K562 (cell line): Measurements from ENCODE around the gene SELENOF. TPM values are rescaled to one million over a fixed set of nuclear protein-coding genes. Genes with fewer than 3 reads are reported as not detected.

Experiments
- ATAC-seq: fragments of 200-7000 bp; cut with Tn5 transposase; 3 replicates; pipeline ENCODE4 v1.9.1; 2020; ENCODE audit warnings: moderate library complexity
- BruUV-seq: library from RNA; stranded (reverse); fragments of 400-500 nt; replicated peaks from 2 replicates; lab custom pipeline; 2021; lab: Mats Ljungman, UMichigan
- CTCF ChIA-PET: fragments of 300-600 bp; formaldehyde crosslinking; extraction: SDS; loops from one replicate; lab custom pipeline; 2021; ENCODE audit warnings: low intra/inter-chr PET ratio; lab: Yijun Ruan, JAX
- POLR2A ChIA-PET: fragments of 300-600, 350-650 bp; sonication (Branson Sonifier 250); formaldehyde crosslinking; extraction: SDS; loops from one replicate; lab custom pipeline; 2021; ENCODE audit warnings: antibody characterized with exemption, inconsistent platforms; lab: Yijun Ruan, JAX
- DNase-seq, 4 experiments: peaks; one replicate each; pipeline versions ENCODE4 v3.0.0 to v3.0.0-alpha.2; 2011 to 2018; ENCODE audit warnings: low spot score in 3 of 4, mixed read lengths in 3 of 4; ENCODE audit errors: extremely low read depth in 1 of 4
- FAIRE-seq: peaks from 2 replicates; lab custom pipeline; 2011; peaks lifted over from hg19 to GRCh38; lab: Jason Lieb, UNC
- H2AFZ ChIP-seq: 2 replicates; pipeline ENCODE4 v1.6.0; 2011; ENCODE audit warnings: low read depth, low read length, control low read depth, inconsistent platforms
- H3K27ac ChIP-seq: fragments of 200-600 bp; 3 replicates; pipeline ENCODE4 v1.8.0; 2011; ENCODE audit warnings: low read depth, mild to moderate bottlenecking, control low read depth, inconsistent platforms, low read length, moderate library complexity, mixed read lengths; ENCODE audit errors: extremely low read depth
- H3K27me3 ChIP-seq, 2 experiments: fragments of 300-600 bp in 1 of 2; 2 replicates in 1 of 2; 3 replicates in 1 of 2; pipeline versions ENCODE4 v1.6.0 to v1.8.0; 2011; ENCODE audit warnings: inconsistent platforms in 2 of 2, low read length in 2 of 2, mild to moderate bottlenecking in 1 of 2, mixed read lengths in 1 of 2, moderate library complexity in 1 of 2; ENCODE audit not compliant: control insufficient read depth in 2 of 2, insufficient read depth in 2 of 2
- H3K36me3 ChIP-seq: fragments of 300-600 bp; 3 replicates; pipeline ENCODE4 v1.8.0; 2011; ENCODE audit warnings: mild to moderate bottlenecking, low read length, inconsistent platforms; ENCODE audit not compliant: control insufficient read depth, insufficient read depth
- H3K4me1 ChIP-seq, 2 experiments: fragments of 200-600 bp in 1 of 2; replicated peaks in 1 of 2; 2 replicates in 1 of 2; 3 replicates in 1 of 2; pipeline versions ENCODE4 v1.5.1 to v1.8.0; 2011; ENCODE audit warnings: inconsistent platforms in 2 of 2, low read length in 2 of 2, mild to moderate bottlenecking in 1 of 2, mixed read lengths in 1 of 2, moderate library complexity in 1 of 2; ENCODE audit not compliant: control insufficient read depth in 2 of 2, insufficient read depth in 2 of 2
- H3K4me2 ChIP-seq: 2 replicates; pipeline ENCODE4 v1.6.1; 2011; ENCODE audit warnings: low read length, control low read depth, inconsistent platforms, mixed read lengths; ENCODE audit not compliant: insufficient read depth
- H3K4me3 ChIP-seq: fragments of 200-600 bp; sonication (generic), shearing (Covaris generic); 2 replicates; pipeline ENCODE4 v1.5.1; 2016; ENCODE audit warnings: control low read depth, inconsistent platforms
- H3K79me2 ChIP-seq: fragments of 200-600 bp; 3 replicates; pipeline ENCODE4 v1.8.0; 2011; ENCODE audit warnings: low read length, inconsistent platforms; ENCODE audit not compliant: control insufficient read depth, insufficient read depth
- H3K9ac ChIP-seq, 2 experiments: 2 replicates each; pipeline versions ENCODE4 v1.6.0 to v1.6.1; 2011; ENCODE audit warnings: low read depth in 2 of 2, low read length in 2 of 2, control low read depth in 1 of 2, inconsistent platforms in 1 of 2, mild to moderate bottlenecking in 1 of 2, mixed read lengths in 1 of 2; ENCODE audit not compliant: insufficient read depth in 1 of 2
- H3K9me1 ChIP-seq: one replicate; pipeline ENCODE4 v1.6.0; 2011; ENCODE audit warnings: inconsistent platforms, mild to moderate bottlenecking, low read length, moderate library complexity; ENCODE audit not compliant: control insufficient read depth, insufficient read depth
- H3K9me3 ChIP-seq: replicated peaks from 2 replicates; pipeline ENCODE4 v1.5.1; 2011; ENCODE audit warnings: low read depth, low read length, inconsistent platforms; ENCODE audit not compliant: control insufficient read depth, insufficient read depth
- H4K20me1 ChIP-seq: replicated peaks from 2 replicates; pipeline ENCODE4 v1.6.1; 2011; ENCODE audit warnings: low read length, inconsistent platforms, mixed read lengths; ENCODE audit not compliant: control insufficient read depth, insufficient read depth
- CEBPB ChIP-seq: fragments of 450-650 bp; IDR thresholded peaks from 2 replicates; pipeline ENCODE4 v1.6.1; 2016; ENCODE audit warnings: missing genetic modification characterization, missing compliant biosample characterization
- CEBPG ChIP-seq, 3 experiments: fragments of 200-800 bp in 1 of 3; sonication (Bioruptor generic) in 1 of 3; sonication (generic) in 1 of 3; formaldehyde crosslinking in 1 of 3; IDR thresholded peaks in 2 of 3; conservative IDR thresholded peaks in 1 of 3; 2 replicates each; pipeline versions ENCODE4 v1.6.1 to v1.8.0; 2016 to 2022; ENCODE audit warnings: missing compliant biosample characterization in 2 of 3, missing genetic modification characterization in 2 of 3, mild to moderate bottlenecking in 1 of 3, missing genetic modification reagents in 1 of 3
- FOSL1 ChIP-seq: fragments of 200-800 bp; sonication (Bioruptor generic); conservative IDR thresholded peaks from 2 replicates; pipeline ENCODE4 v1.6.1; 2016; ENCODE audit warnings: missing genetic modification characterization, missing compliant biosample characterization
- RNF219 ChIP-seq: fragments of 250-450 bp; sonication (Bioruptor Pico); IDR thresholded peaks from 2 replicates; pipeline ENCODE4 v1.5.0; 2022; ENCODE audit warnings: mild to moderate bottlenecking
- U2AF2 ChIP-seq: fragments of 200-400 bp; formaldehyde crosslinking; optimal IDR thresholded peaks from 2 replicates; pipeline ENCODE3; 2017; ENCODE audit warnings: low read depth, mild to moderate bottlenecking, low read length
- WGBS: fragments of 100-300 bp; shearing (Covaris generic); methylation state at CpG from one replicate; pipeline ENCODE4 v1.1.6; 2016; ENCODE audit warnings: low coverage, mixed read lengths; ENCODE audit not compliant: insufficient coverage; ENCODE audit errors: missing lambda C conversion rate; 5-methylcytosine and 5-hydroxymethylcytosine counted together
- in situ Hi-C: fragments of 300-500 bp; cut with MboI; formaldehyde crosslinking; loops from 4 replicates; pipeline ENCODE4 v1.15.0; 2018; ENCODE audit warnings: inconsistent platforms, mixed read lengths
- intact Hi-C: fragments of 100-400 bp; cut with micrococcal nuclease; formaldehyde crosslinking; loops from 2 replicates; pipeline ENCODE4 v1.14.2; 2022
- polyA plus RNA-seq, 8 experiments: library from polyadenylated mRNA; depleted of rRNA in 4 of 8; stranded (reverse) in 5 of 8; unstranded in 3 of 8; fragments of >200 nt; fragmentation: Nextera tagmentation in 2 of 8; fragmentation: Illumina TruSeq in 1 of 8; extraction: Ambion mirVana in 2 of 8; extraction: Trizol in 1 of 8; gene quantifications; 2 replicates each; pipeline versions ENCODE4 v1.2.1 to v1.2.3, GENCODE V29; 2011 to 2014; ENCODE audit warnings: inconsistent platforms in 1 of 8, missing spikeins in 1 of 8
- total RNA-seq, 7 experiments: library from RNA; depleted of rRNA in 6 of 7; stranded (reverse); fragments of >200 nt in 6 of 7; fragmentation: Illumina TruSeq in 2 of 7; extraction: Trizol in 2 of 7; gene quantifications; 2 replicates each; pipeline versions ENCODE4 v1.2.1 to v1.2.3, GENCODE V29; 2011 to 2021; ENCODE audit warnings: low replicate concordance in 1 of 7

The SELENOF gene
- total and polyA plus RNA-seq, 9 of the 15 experiments (the other 6 are each of a cell fraction or from before 2014, with no cell fraction given) = 115 to 394 (median 215) TPM

GRCh38 chr1:86848654-86849053 is 65.3 kb downstream of the SELENOF start (continued):
- no peak for TF ChIP-seq RNF219 (CRISPR knock-in tag)

- H3K9me1 ChIP-seq = no peaks in the 10 kb centered on the region
- no peaks in the 10 kb centered on the region for H3K27me3 ChIP-seq
- H3K4me2 ChIP-seq = no peak overlapping the region
- no TSS peak for BruUV-seq
- H4K20me1 ChIP-seq = no peaks in the 10 kb centered on the region
- no peak overlapping the region for H2AFZ ChIP-seq
- no peak overlapping the region for H3K4me3 ChIP-seq
- H3K79me2 ChIP-seq = no peaks in the 10 kb centered on the region
- in situ Hi-C loops = no loop called here
- ATAC-seq = no peak
- POLR2A ChIA-PET = no interaction called here
- H3K9me3 ChIP-seq = no peaks in the 10 kb centered on the region
- no peak for DNase-seq
- no peaks in the 10 kb centered on the region for H3K4me1 ChIP-seq
- H3K36me3 ChIP-seq = no peaks in the 10 kb centered on the region
- intact Hi-C loops = no loop called here
- CTCF ChIA-PET = no interaction called here
- no peak overlapping the region for H3K27ac ChIP-seq
- no peak for FAIRE-seq
- 8% methylated on average over 2 of the region's 2 CpGs for WGBS
- TF ChIP-seq CEBPB (tag) (peak; percentile 68), FOSL1 (tag) (0 out of 2 replicates have a peak, but pooled peaks have one; percentile 18), CEBPG (CRISPR knock-in tag; IDR thresholded peaks at IDR 0.05) (no peak), CEBPG (tag; conservative IDR thresholded peaks at IDR 0.05 in 1 of 2, IDR thresholded peaks at IDR 0.05 in 1 of 2) (peak; percentile 71 to 78), U2AF2 (no peak)
- no peak overlapping the region for H3K9ac ChIP-seq
Measured at GRCh38 chr1:86846164-86846647, 67.7 kb downstream of the SELENOF start.
